Upper lobe of left lung (tissue), 6 donors: Measurements from ENCODE around the gene CCNB3. TPM values are rescaled to one million over a fixed set of nuclear protein-coding genes. Genes with fewer than 3 reads are reported as not detected.
A peak's percentile ranks its signal among the peaks of the same experiment; 100 is the strongest.

Source experiments
- ATAC-seq, 2 donors: fragments of 200-7000 bp; cut with Tn5 transposase; one replicate each; pipeline ENCODE4 v1.9.1; 2022; ENCODE audit warnings: mild to moderate bottlenecking in 2 of 2, moderate library complexity in 2 of 2; ENCODE audit not compliant: low FRiP score in 2 of 2
- DNase-seq, 2 donors: peaks; one replicate each; pipeline ENCODE4 v3.0.0-alpha.2; 2019 to 2020
- H3K27ac ChIP-seq, 4 donors: fragments of 200-600 bp; sonication (generic); one replicate each; pipeline ENCODE4 v1.5.1; 2016 to 2019
- H3K27me3 ChIP-seq, 4 donors: fragments of 200-600 bp; sonication (generic); one replicate each; pipeline ENCODE4 v1.5.1; 2017 to 2019
- H3K36me3 ChIP-seq, 4 donors: fragments of 200-600 bp; sonication (generic); one replicate each; pipeline ENCODE4 v1.5.1; 2016 to 2019
- H3K4me1 ChIP-seq, 4 donors: fragments of 200-600 bp; sonication (generic); one replicate each; pipeline ENCODE4 v1.5.1; 2018 to 2019
- H3K4me3 ChIP-seq, 4 donors: fragments of 200-600 bp; sonication (generic); one replicate each; pipeline ENCODE4 v1.5.1; 2017 to 2019; ENCODE audit warnings: mild to moderate bottlenecking in 2 of 4, moderate library complexity in 1 of 4
- H3K9me3 ChIP-seq, 4 donors: fragments of 200-600 bp; sonication (generic); one replicate each; pipeline ENCODE4 v1.5.1; 2018 to 2019
- CTCF ChIP-seq, 6 experiments: fragments of 450-650 bp in 4 of 6; fragments of 200-600 bp in 2 of 6; sonication (generic) in 2 of 6; IDR thresholded peaks; one replicate each; pipeline ENCODE4 v1.5.1; 2016 to 2019; ENCODE audit warnings: antibody characterized with exemption in 6 of 6
- EP300 ChIP-seq, 4 donors: sonication (generic); formaldehyde crosslinking; IDR thresholded peaks; one replicate each; pipeline ENCODE4 v1.5.1; 2017; ENCODE audit warnings: antibody characterized with exemption in 4 of 4, control low read depth in 2 of 4
- POLR2A ChIP-seq, 4 donors: fragments of 450-650 bp; IDR thresholded peaks; one replicate each; pipeline ENCODE4 v1.5.1; 2016 to 2017; ENCODE audit warnings: antibody characterized with exemption in 4 of 4, mild to moderate bottlenecking in 2 of 4
- POLR2AphosphoS5 ChIP-seq, 2 donors: sonication (generic); formaldehyde crosslinking; IDR thresholded peaks; one replicate each; pipeline ENCODE4 v1.5.1; 2017; ENCODE audit warnings: antibody characterized with exemption in 2 of 2
- whole genome bisulfite sequencing, 2 donors: methylation state at CpG; one replicate each; pipeline ENCODE4 v1.1.5; 2017 to 2018; 5-methylcytosine and 5-hydroxymethylcytosine counted together
- total RNA-seq, 6 donors: library from RNA; depleted of rRNA in 4 of 6; stranded (reverse); fragments of >200 nt in 4 of 6; gene quantifications; one replicate each; pipeline versions ENCODE4 v1.1.0 to v1.2.1, GENCODE V29; 2016 to 2021
- donor health status: DM: no; HTN: no; CAD: no; lungs with moderate emphysema.
- donor health status: DM: no; HTN: yes; CAD: no; lungs with severe emphysema.

Gene CCNB3
- total RNA-seq = 1 to 10 TPM in 3 of 6 donors, under 1 TPM in 3; 0.77 to 5.2 (median 1.4) TPM

- Histone ChIP-seq H3K9me3 (no peaks in the 10 kb centered on the region), H3K27ac (peak within 1 kb of the TSS in 3 of 4 donors; percentile 26 to 45 (median 45)), H3K4me3 (peak within 1 kb of the TSS in 3 of 4 donors; percentile 7 to 33 (median 26)), H3K36me3 (no peaks in the 10 kb centered on the region), H3K27me3 (no peaks in the 10 kb centered on the region), H3K4me1 (peaks cover 0 to 7% (median 0%) of the 10 kb centered on the region in 4 donors)
- WGBS, 2 donors = 1 to 11% methylated on average over 15 to 19 of the region's 19 CpGs
- TF ChIP-seq POLR2A (IDR thresholded peaks at IDR 0.05) = peak in 1 of 4 donors; percentile 32
- TF ChIP-seq CTCF (IDR thresholded peaks at IDR 0.05) = peak; percentile 41 to 61 (median 48)
- TF ChIP-seq EP300 (IDR thresholded peaks at IDR 0.05) = no peak
- TF ChIP-seq POLR2AphosphoS5 (IDR thresholded peaks at IDR 0.05) = no peak
- DNase-seq = peak; percentile 71 to 88
- peak; percentile 86 to 97 for ATAC-seq
Observed at GRCh38 chrX:50204364-50204899, at the start of gene CCNB3. TSS of gene CCNB3 (plus strand) at chrX:50204765. CDS start at chrX:50285164, 80,399 bp downstream.

- H3K4me3 ChIP-seq = no peak overlapping the region
- H3K4me1 ChIP-seq = no peaks in the 10 kb centered on the region
- H3K9me3 ChIP-seq = no peaks in the 10 kb centered on the region
- DNase-seq (no peak), ATAC-seq (no peak)
- no peaks in the 10 kb centered on the region for H3K27me3 ChIP-seq
- no peak overlapping the region for H3K27ac ChIP-seq
- TF ChIP-seq EP300 (IDR thresholded peaks at IDR 0.05) (no peak), POLR2AphosphoS5 (IDR thresholded peaks at IDR 0.05) (no peak), POLR2A (IDR thresholded peaks at IDR 0.05) (no peak), CTCF (IDR thresholded peaks at IDR 0.05) (no peak)
- H3K36me3 ChIP-seq = no peaks in the 10 kb centered on the region
- 55 to 57% methylated on average over 3 to 4 of the region's 4 CpGs for WGBS, 2 donors
Observed at GRCh38 chrX:50157545-50158135, 46.9 kb upstream of the CCNB3 start.

GRCh38 chrX:50158593-50158992 lies 46.0 kb upstream of the CCNB3 start:
- no peak overlapping the region for H3K4me3 ChIP-seq
- H3K27ac ChIP-seq = no peak overlapping the region
- ATAC-seq = no peak
- no peaks in the 10 kb centered on the region for H3K4me1 ChIP-seq
- TF ChIP-seq CTCF (IDR thresholded peaks at IDR 0.05) (no peak), EP300 (IDR thresholded peaks at IDR 0.05) (no peak), POLR2AphosphoS5 (IDR thresholded peaks at IDR 0.05) (no peak), POLR2A (IDR thresholded peaks at IDR 0.05) (no peak)
- H3K27me3 ChIP-seq = no peaks in the 10 kb centered on the region
- DNase-seq = no peak
- H3K9me3 ChIP-seq = no peaks in the 10 kb centered on the region
- no peaks in the 10 kb centered on the region for H3K36me3 ChIP-seq
- 19 to 33% methylated on average over 1 of the region's 1 CpG for WGBS, 2 donors

- Histone ChIP-seq H3K4me1 (no peaks in the 10 kb centered on the region), H3K4me3 (no peak overlapping the region), H3K36me3 (no peaks in the 10 kb centered on the region), H3K27ac (no peak overlapping the region), H3K9me3 (no peaks in the 10 kb centered on the region), H3K27me3 (no peaks in the 10 kb centered on the region)
- 77 to 78% methylated on average over 3 of the region's 3 CpGs for WGBS, 2 donors
- ATAC-seq = no peak
- TF ChIP-seq EP300 (IDR thresholded peaks at IDR 0.05) (no peak), POLR2A (IDR thresholded peaks at IDR 0.05) (no peak), CTCF (IDR thresholded peaks at IDR 0.05) (no peak), POLR2AphosphoS5 (IDR thresholded peaks at IDR 0.05) (no peak)
- no peak for DNase-seq
Observed at GRCh38 chrX:50161127-50161526, 43.4 kb upstream of the CCNB3 start.

DNA sequence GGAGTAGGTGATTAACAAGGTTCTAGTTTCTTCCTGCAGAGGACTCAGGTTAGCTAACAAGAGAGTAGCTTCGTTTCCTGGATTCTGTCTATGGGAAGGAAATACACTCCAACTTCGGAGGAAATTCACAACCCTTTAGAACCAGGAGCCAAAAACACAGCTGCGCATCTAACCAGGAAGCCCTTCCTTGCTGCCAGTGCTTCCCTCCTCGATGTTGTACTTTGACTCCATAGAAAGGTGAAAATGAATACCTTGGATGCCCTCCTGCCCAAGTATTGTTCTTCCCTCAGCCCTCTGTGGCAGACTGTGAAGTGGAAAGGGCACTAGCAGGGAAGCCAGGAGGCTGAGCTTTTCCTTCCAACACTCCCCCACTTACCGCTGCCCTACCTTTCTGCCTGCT lies 38.8 kb upstream of the CCNB3 start:
- WGBS, 2 donors = 63 to 72% methylated on average over 3 to 5 of the region's 5 CpGs

More for the DNA sequence above, 38.8 kb upstream of the CCNB3 start:
- DNase-seq (no peak), ATAC-seq (no peak)
- Histone ChIP-seq H3K27ac (no peak overlapping the region), H3K4me3 (no peak overlapping the region), H3K36me3 (no peaks in the 10 kb centered on the region), H3K4me1 (no peaks in the 10 kb centered on the region), H3K9me3 (no peaks in the 10 kb centered on the region), H3K27me3 (no peaks in the 10 kb centered on the region)
- TF ChIP-seq POLR2AphosphoS5 (IDR thresholded peaks at IDR 0.05) (no peak), EP300 (IDR thresholded peaks at IDR 0.05) (no peak), CTCF (IDR thresholded peaks at IDR 0.05) (no peak), POLR2A (IDR thresholded peaks at IDR 0.05) (no peak)
